ENCODE data around the gene EPS8L1.
"Not testable (repeated sequence)": the region's sequence is repeated elsewhere in the genome, so short reads cannot be mapped to it uniquely, and the experiment has no call there.

DNA sequence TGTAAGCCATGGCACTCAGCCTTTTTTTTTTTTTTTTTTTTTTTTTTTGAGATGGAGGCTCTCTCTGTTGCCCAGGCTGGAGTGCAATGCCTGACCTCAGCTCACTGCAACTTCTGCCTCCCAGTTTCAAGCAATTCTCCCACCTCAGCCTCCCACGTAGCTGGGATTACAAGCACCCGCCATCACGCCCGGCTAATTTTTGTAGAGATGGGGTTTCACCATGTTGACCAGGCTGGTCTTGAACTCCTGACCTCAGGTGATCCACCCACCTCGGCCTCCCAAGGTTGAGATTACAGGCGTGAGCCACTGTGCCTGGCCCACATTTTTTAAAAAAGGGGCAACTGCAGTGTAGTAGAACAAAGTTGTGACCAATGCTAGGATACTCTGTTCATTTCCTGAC, 38.1 kb upstream of the EPS8L1 start:
- TF ChIP-seq CTCF (conservative IDR thresholded peaks at IDR 0.05); EZH2 (IDR thresholded peaks at IDR 0.05; ENCODE audit: low read depth): not testable (repeated sequence)

All from PC-9 (cell line).